SK-N-SH treated with all-trans-retinoic acid at 6 μM for 48 hours (cell line): ENCODE measurements around the gene SBNO1.

Source experiments
- RARB ChIP-seq: fragments of 250-450 bp; sonication (Bioruptor Pico); IDR thresholded peaks from 2 replicates; pipeline ENCODE4 v1.8.0; 2021; ENCODE audit warnings: mild to moderate bottlenecking, moderate library complexity
- ZFP30 ChIP-seq: fragments of 450-650 bp; formaldehyde crosslinking; IDR thresholded peaks from 2 replicates; pipeline ENCODE4 v1.5.0; 2022; ENCODE audit warnings: mild to moderate bottlenecking, moderate library complexity
- TF ChIP-seq, protein P1 (sequence below): fragments of 250-450 bp; sonication (Bioruptor Pico); IDR thresholded peaks from 2 replicates; pipeline ENCODE4 v1.5.1; 2021; ENCODE audit warnings: mild to moderate bottlenecking, moderate library complexity

DNA sequence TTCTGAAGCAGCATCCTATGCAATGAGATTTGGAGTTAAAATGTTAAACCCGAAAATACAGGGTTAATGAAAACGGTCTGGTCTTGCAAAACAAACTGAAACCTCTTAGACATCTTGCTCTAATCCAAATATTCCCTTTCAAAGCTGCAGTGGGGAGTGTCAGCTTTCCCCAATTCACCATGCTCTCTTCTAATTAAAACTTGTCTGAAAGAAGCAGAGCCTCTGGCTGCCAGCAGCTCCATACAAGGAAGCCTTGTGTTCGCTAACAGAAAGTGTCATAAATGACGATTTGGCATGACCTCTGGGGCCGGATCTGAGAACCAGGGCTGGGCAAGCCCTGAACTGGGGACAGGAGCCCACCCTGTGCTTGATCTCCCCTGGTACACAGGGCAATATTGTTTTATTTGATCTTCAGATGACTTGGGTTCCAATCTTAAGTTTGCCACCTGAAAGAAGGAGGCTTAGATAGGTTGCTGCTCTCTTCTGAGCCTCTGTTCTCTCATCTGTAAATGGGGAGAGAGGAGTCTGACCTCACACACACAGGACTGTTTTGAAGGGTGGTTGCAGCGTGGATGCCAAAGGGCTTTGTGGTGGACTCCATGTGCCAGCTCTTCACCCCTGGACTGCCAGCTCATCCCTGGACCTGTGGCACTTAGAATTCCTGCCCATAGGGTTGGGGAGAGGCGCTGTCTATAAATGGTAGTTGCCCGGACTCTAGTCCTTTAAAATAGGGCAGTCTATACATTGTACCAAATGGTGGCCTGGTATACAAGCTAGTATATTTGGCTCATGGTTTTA is 27.1 kb upstream of the SBNO1 start:
- TF ChIP-seq, protein P1, sequence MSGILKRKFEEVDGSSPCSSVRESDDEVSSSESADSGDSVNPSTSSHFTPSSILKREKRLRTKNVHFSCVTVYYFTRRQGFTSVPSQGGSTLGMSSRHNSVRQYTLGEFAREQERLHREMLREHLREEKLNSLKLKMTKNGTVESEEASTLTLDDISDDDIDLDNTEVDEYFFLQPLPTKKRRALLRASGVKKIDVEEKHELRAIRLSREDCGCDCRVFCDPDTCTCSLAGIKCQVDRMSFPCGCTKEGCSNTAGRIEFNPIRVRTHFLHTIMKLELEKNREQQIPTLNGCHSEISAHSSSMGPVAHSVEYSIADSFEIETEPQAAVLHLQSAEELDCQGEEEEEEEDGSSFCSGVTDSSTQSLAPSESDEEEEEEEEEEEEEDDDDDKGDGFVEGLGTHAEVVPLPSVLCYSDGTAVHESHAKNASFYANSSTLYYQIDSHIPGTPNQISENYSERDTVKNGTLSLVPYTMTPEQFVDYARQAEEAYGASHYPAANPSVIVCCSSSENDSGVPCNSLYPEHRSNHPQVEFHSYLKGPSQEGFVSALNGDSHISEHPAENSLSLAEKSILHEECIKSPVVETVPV (CRISPR knock-in tag): no peak
- TF ChIP-seq ZFP30 (no peak), RARB (CRISPR knock-in tag) (no peak)
